SK-N-DZ (cell line): ENCODE measurements around the gene PPARGC1A.

ENCODE experiments used
- DNase-seq: peaks from one replicate; pipeline ENCODE4 v3.0.0-alpha.2; 2015; ENCODE audit warnings: low spot score

PPARGC1A gene

GRCh38 chr4:23844961-23845360 lies 44.9 kb downstream of the PPARGC1A start:
- DNase-seq: no peak

GRCh38 chr4:23839279-23839678 lies 50.6 kb downstream of the PPARGC1A start:
- DNase-seq: no peak

- DNase-seq: no peak
Observed at GRCh38 chr4:23838607-23839006, 51.2 kb downstream of the PPARGC1A start.

- no peak for DNase-seq
Observed at GRCh38 chr4:23838131-23838530, 51.7 kb downstream of the PPARGC1A start.

GRCh38 chr4:23837371-23837770 lies 52.5 kb downstream of the PPARGC1A start:
- DNase-seq: no peak

GRCh38 chr4:23835774-23836478 lies 53.9 kb downstream of the PPARGC1A start:
- no peak for DNase-seq

- DNase-seq: no peak
Observed at GRCh38 chr4:23828779-23829178, 61.1 kb downstream of the PPARGC1A start.

GRCh38 chr4:23828020-23828715 lies 61.7 kb downstream of the PPARGC1A start:
- no peak for DNase-seq

- no peak for DNase-seq
Observed at GRCh38 chr4:23822181-23822580, 67.7 kb downstream of the PPARGC1A start.

- no peak for DNase-seq
Observed at GRCh38 chr4:23819041-23819511, 70.8 kb downstream of the PPARGC1A start.

GRCh38 chr4:23818097-23818885 lies 71.6 kb downstream of the PPARGC1A start:
- DNase-seq: no peak

GRCh38 chr4:23814996-23815660 lies 74.7 kb downstream of the PPARGC1A start:
- no peak for DNase-seq

- DNase-seq: no peak
Observed at GRCh38 chr4:23814587-23814986, 75.3 kb downstream of the PPARGC1A start.

- no peak for DNase-seq
Observed at GRCh38 chr4:23811161-23811560, 78.7 kb downstream of the PPARGC1A start.

- no peak for DNase-seq
Observed at GRCh38 chr4:23805450-23805851, 84.4 kb downstream of the PPARGC1A start.

- no peak for DNase-seq
Observed at GRCh38 chr4:23789762-23790161, 100.1 kb downstream of the PPARGC1A start.

GRCh38 chr4:23788460-23788859 lies 101.4 kb downstream of the PPARGC1A start:
- no peak for DNase-seq

- no peak for DNase-seq
Observed at GRCh38 chr4:23788027-23788426, 101.8 kb downstream of the PPARGC1A start.

- no peak for DNase-seq
Observed at GRCh38 chr4:23782778-23783437, 106.9 kb downstream of the PPARGC1A start.

- DNase-seq: no peak
Observed at GRCh38 chr4:23779839-23780238, 110.0 kb downstream of the PPARGC1A start.

- DNase-seq: no peak
Observed at GRCh38 chr4:23779422-23779821, 110.4 kb downstream of the PPARGC1A start.
